HG02571 (cell line): ENCODE results near the gene ADAP2.
"Not testable (repeated sequence)": the region's sequence is repeated elsewhere in the genome, so short reads cannot be mapped to it uniquely, and the experiment has no call there.

Source experiments
- ATAC-seq: cut with Tn5 transposase; IDR thresholded peaks from one replicate; pipeline ENCODE4 v1.9.1; 2021; ENCODE audit warnings: mild to moderate bottlenecking, moderate library complexity; ENCODE audit not compliant: unreplicated experiment

ADAP2 gene

DNA sequence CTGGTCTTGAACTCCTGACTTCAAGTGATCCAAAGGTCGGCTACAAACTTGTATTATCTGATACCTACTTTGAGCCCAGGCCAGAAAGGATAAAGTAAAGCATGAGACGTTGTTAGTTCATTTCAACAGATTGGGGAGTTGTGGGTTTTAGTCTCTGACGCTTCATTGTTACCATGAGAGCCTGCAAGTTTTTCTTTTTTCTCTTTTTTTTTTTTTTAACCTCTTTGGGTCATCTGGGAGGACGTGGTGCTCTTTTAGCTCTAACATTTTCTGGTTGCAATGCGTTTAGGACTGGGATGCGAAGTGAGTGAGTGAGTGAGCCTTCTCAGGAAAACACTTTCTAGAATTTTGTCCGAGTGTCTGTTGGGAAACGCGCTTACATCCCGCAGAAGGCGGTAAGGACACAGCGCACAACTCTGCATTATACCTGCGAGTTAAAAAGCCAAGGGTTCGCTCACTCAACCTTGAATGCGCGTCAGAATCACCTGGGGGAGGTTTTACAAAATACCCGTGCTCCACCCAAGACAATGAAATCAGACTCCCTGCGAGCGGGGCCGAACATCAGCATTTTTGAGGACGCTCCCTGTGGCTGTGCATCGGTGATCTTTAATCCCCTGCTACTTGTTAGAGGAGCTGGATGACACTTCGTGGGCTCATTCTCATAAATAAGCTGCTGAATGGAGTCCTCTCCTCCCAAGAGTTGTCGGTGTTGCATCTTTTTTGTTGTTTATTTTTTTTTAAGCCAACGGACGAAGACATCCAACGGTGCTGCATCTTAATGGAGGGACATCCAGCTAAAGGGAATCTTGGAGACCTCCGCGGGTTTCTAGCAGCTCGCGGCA, 48.5 kb downstream of the ADAP2 start:
- peak; percentile 3 for ATAC-seq

DNA sequence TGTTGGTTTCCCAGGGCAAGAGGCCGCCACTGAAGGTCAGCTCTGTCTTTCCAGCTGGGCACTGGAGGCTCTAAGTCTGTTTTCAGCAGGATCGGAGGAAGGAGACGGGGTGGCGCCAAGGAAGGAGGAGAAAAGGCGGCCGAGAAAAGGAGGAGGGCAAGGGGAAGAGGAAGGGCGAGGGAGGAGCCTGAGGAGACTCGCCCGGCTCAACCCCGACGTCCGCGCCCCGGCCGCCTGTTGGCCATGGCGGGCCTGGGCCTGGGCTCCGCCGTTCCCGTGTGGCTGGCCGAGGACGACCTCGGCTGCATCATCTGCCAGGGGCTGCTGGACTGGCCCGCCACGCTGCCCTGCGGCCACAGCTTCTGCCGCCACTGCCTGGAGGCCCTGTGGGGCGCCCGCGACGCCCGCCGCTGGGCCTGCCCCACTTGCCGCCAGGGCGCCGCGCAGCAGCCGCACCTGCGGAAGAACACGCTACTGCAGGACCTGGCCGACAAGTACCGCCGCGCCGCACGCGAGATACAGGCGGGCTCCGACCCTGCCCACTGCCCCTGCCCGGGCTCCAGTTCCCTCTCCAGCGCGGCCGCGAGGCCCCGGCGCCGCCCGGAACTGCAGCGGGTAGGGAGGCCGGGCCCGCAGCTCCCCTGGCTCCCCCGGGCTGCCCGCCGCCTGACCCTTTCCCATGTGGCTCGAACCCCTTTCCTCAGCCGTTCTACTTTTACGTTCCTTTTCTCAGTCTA, 49.3 kb downstream of the ADAP2 start, which contains the start of gene RNF135:
TSS of gene RNF135 (plus strand) at position 209 of the 737 bp plus-strand sequence. CDS start at position 244, 35 bp downstream.
- peak; percentile 51 for ATAC-seq

DNA sequence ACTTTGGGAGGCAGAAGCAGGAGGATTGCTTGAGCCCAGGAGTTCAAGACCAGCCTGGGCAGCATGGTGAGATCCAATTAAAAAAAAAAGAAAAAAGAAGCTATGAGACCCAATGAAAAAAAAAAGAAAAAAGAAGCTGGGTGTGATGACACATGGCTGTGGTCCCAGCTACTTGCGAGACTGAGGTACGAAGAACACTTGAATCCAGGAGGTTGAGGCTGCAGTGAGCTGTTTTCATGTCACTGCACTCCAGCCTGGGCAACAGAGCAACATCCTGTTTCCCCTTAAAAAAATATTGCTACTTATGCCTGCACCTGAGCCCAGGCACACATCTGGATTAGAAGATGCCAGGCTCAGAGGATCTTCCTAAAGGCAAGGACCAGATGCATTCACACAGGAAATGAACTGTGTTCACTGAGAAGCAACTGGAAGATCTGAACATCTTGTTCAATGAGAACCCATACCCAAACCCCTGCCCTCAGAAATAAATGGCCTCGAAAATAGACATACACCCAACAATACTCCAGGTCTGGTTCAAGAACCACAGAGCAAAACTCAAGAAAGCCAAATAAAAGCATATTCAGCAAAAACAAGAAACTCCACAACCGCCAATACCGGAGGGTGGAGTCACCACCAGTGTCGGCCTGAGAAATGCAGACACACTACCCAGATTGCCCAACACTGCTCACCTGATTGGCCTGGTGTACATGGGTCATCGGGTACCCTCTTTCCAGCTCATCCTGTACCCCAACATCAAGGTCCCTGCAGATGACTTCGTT, 53.5 kb downstream of the ADAP2 start:
- ATAC-seq: no peak

DNA sequence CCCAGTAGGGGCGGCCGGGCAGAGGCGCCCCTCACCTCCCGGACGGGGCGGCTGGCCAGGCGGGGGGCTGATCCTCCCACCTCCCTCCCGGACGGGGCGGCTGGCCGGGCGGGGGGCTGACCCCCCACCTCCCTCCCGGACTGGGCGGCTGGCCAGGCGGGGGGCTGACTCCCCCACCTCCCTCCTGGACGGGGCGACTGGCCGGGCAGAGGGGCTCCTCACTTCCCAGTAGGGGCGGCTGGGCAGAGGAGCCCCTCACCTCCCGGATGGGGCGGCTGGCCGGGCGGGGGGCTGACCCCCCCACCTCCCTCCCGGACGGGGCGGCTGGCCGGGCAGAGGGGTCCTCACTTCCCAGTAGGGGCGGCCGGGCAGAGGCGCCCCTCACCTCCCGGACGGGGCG, 58.2 kb downstream of the ADAP2 start:
- not testable (repeated sequence) for ATAC-seq

DNA sequence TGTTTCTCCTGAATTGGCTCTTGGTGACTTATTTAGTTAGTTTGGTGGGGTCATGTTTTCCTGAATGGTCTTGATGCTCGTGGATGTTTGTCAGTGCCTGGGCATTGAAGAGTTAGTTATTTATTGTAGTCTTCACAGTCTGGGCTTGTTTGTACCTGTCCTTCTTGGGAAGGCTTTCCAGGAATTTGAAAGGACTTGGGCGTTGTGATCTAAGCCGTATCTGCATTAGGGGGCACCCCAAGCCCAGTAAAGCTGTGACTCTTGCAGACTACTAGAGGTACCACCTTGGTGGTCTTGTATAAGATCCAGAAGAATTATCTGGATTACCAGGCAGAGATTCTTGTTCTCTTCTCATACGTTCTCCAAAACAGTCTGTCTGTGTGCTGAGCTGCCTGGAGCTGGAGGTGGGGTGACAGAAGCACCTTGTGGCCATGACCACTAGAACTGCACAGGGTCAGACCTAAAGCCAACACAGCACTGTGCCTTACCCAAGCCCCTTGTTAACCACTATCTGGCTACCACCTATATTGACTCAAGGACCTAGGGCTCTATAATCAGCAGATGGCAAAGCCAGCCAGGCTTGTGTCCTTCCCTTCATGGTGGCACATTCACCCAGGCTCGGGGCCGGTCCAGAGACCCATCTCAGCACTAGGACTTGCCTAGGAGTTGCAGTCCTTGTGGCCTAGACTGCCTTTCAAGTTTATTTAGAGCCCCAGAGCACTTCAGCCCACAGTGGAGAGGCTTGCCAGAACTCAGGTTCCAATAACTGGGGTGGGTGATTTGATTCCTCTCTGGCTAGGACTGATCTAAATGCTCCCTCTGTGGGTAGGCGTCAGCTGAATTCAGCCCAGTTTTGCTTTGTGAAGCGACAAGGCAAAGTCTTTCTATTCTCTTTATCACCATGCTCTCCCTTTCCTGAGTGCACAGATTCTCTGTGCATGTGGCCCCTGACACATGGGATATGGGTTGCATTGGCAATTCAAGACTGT, 60.1 kb downstream of the ADAP2 start:
- ATAC-seq: no peak

DNA sequence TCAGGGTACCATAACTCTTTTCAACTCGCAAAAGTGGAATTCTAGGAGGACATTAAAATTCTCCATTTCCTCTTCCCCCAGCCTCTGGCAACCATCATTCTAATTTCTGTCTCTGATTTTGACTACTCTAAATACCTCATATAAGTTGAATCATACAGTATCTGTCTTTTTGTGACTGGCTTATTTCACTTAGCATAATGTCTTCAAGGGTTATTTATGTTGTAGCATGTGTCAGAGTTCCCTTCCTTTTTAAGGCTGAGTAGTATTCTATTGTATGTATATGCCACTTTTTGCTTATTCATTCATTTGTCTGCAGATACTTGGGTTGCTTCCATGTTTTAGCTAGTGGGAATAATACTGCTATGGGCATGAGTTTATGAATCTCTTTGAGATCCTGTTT, 61.1 kb downstream of the ADAP2 start:
- no peak for ATAC-seq

DNA sequence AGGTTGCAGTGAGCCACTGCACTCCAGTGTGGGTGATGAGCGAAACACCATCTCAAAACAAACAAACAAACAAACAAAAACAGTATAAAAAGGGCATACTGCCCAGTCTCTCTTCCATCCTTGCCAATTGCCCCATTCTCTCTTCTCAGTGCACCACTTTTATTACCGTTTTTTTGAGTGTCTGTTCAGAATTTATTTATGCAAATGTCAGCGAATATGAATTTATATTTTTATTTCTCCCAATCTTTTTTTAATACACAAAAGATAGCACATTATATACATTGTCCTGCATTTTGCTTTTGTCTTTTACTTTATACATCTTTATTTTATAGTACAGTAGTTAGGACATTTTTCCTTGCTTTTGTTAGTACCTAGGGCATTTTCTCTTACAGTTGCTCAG, 68.7 kb downstream of the ADAP2 start:
- no peak for ATAC-seq

DNA sequence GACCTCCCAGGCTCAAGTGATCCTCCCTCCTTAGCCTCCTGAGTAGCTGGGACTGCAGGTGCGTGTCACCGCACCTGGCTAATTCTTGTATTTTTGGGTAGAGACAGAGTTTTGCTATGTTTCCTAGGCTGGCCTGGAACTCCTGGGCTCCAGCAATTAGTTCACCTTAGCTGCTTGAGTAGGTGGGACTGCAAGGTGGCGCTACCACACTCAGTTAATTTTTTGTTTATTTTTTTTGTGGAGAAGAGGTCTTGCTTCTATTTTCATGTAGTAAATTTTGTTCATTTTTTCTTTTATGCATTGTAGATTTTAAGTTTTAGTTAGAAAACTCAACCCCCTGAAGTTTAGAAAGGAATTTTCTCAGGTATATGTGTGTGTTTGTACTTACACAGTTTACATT, 70.8 kb downstream of the ADAP2 start:
- no peak for ATAC-seq

DNA sequence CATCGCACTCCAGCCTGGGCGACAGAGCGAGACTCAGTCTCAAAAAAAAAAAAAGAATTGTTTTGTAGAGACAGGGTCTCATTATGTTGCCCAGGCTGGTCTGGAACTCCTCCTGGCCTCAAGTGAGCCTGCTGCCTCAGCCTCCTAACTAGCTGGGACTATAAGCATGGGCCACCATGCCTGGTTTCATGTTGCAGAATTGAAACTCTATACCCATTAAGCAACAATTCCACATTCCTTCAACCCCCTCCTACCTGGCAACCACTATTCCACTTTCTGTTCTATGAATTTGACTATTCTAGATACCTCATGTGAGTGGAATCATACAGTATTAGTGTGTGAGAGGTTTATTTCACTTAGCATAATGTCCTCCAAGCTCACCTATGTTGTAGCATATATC, 73.6 kb downstream of the ADAP2 start:
- ATAC-seq: no peak

DNA sequence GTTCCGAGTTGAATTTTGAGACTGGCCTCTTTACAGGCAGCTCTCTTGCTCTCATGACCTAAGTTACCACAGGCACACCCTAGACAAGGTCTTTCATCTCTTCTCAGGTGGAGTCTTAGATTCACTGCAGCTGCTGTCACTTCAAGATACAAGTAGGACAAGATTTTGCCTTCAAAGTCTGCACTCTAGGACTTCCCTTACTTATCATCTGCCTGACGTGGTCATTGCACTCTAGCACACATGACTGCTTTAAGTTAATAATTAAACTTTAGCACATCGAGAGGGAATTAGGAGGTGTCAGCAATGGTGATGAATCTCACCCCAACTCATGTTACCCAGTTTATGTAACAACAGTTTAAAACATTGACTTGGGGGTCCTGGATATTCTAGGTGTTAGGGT, 74.7 kb downstream of the ADAP2 start:
- no peak for ATAC-seq

DNA sequence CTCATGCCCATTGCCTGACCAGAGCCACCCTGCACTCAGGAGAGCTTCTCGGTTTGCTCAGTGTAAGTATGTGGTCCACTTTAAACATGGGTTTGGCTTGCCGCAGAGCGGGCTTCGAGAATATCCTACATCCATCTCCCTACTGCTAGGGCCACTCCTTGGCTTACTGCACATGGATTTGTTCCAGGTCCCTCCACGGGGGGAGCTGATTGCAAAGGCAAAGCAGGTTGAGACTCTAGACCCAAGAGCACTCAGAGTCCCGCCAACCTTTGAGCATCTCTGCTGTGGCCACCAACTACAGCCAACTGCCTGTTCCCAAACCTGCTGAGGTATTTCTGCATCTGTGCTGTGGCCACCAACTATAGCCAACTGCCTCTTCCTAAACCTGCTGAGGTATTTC, 75.5 kb downstream of the ADAP2 start:
- no peak for ATAC-seq

DNA sequence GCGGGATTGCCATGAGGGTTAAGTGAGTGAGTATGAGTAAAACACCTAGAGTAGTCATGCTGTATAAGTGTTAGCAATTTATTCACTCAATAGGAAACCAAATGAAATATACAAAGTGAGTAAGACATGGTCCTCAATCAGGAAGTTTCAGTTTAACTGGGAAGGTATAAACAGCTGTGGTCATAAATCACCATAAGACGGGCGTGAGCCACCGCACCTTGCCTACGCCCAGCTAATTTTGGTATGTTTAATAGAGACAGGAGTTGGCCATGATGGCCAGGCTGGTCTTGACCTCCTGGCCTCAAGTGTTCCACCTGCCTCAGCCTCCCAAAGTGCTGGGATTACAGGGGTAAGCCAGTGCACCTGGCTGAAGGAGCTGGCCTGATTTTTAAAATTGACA, 76.1 kb downstream of the ADAP2 start:
- no peak for ATAC-seq

DNA sequence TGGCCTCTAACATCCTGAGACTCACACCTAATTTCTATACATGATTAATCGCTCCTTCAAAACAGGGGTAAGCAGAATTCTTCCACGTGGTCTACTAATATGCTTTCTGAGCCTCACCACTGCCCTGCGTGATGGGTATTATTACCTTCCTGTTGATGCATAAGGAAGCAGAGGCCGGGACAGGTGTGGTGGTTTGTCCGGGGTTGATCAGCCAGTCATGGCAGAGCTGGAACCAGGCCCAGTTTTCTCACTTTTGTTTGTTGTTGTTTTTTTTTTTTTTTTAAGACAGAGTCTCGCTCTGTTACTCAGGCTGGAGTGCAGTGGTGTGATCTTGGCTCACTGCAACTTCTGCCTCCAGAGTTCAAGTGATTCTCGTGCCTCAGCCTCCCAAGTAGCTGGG, 80.3 kb downstream of the ADAP2 start:
- no peak for ATAC-seq

DNA sequence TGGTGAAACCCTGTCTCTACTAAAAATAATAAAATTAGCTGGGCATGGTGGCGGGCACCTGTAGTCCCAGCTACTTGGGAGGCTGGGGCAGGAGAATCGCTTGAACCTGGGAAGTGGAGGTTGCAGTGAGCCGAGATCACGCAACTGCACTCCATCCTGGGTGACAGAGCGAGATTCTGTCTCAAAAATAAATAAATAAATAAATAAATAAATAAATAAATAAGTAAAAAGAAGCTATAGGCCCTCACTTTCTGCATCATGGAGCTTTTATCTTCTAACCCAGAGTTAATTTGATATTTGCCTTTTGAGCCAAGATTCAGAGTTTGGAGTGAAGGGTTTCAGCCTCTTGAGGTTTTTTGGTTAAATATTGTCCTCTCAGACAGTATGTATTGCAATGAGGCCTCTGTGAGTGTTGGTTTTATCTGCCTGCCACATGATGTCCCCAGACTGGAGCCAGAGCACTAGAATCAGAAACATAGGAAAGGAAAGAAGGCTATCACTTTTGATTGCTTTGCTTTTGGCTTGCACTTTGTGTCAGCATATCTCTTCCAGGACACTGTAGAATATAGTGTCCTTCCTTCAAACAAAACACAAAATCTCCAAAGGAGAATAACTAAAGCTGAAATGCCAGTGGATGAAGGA, 81.6 kb downstream of the ADAP2 start:
- ATAC-seq: no peak

DNA sequence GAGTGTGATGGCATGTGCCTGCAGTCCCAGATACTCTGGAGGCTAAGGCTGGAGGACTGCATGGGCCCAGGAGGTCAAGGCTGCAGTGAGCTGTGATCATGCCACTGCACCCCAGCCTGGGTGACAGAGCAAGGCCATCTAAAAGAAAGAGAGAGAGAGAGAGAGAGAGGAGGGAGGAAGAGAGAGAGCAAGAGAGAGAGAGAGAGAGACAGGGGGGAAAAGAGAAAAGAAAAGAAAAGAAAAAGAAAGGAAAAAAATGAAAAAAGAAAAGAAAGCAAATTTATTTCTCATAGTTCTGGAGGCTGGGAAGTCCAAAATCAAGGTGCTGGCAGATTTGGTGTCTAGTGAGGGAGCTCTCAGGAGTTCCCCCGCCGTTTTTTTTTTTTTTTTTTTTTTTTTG, 82.4 kb downstream of the ADAP2 start:
- no peak for ATAC-seq

DNA sequence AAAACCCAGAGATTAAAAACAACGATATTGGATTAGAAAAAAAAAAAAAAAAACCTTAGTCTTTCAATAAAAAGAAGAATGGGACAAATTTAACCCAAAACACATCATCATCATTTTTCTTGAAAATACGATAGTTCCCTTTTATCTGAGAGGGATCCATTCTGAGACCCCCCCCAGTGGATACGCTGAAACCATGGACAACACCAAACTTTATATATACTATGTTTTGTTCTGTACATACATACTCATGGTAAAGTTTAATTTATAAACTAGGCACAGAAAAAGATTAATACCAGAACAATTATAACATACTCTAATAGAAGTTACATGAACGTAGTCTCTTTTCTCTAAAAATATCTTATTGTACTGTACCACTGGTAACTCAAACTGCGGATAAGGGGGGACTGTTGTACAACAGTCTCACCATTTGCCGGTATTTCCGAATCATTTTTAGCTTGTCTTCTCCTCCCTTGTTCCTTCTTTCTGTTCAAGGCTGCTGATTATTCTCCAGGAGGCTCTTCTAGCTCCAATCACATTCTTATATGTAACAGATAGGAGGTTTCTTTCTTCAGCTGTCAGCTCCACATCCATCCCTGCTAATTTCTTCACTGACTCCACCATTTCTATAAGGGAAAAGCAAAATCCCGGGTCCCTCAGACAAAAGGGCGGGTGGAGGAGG, 86.1 kb downstream of the ADAP2 start:
- no peak for ATAC-seq

DNA sequence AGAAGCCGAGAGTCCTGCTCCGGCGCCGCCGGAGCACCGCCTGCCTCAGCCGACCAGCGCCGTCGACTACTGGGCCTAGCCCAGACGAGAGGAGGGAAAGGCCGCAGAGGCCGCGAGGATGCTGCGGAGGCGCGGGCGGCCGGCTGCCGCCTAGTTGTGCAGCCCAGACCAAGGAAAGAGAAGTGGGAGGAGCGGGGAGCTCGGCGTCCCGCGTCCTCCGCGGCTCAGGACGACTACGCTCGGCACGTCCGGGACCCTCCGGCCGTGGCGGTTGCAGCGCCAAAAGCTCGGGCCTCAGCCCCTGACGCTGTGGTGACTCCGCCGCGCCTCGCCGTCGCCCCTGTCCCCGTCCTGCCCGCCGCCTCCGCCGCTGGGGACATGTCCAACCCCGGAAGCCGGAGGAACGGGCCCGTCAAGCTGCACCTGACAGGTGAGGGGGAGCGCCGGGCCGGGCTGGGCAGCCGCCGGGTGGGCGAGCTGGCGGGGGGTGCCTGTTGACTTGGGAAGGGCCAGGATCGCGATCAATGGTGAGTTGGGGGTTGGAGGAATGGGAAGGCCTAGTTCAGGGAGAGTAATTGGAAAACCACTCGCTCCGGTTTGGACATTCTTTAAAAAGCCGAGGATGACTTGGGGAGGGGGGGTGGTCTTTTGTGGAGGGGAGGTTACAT, 86.8 kb downstream of the ADAP2 start:
- ATAC-seq: peak; percentile 65
